HG02943 (cell line): ENCODE results near the gene SLC2A3.
"Not testable (repeated sequence)": the region's sequence is repeated elsewhere in the genome, so short reads cannot be mapped to it uniquely, and the experiment has no call there.

Experiments used
- ATAC-seq: cut with Tn5 transposase; IDR thresholded peaks from one replicate; pipeline ENCODE4 v1.9.1; 2021; ENCODE audit warnings: mild to moderate bottlenecking, low read depth, moderate library complexity; ENCODE audit not compliant: unreplicated experiment

The SLC2A3 gene

GRCh38 chr12:7917392-7918267 lies 18.4 kb downstream of the SLC2A3 start:
- ATAC-seq, result no peak

GRCh38 chr12:7916936-7917335 lies 19.1 kb downstream of the SLC2A3 start:
- ATAC-seq, result no peak

GRCh38 chr12:7915661-7916403 lies 20.2 kb downstream of the SLC2A3 start:
- ATAC-seq, result no peak

- ATAC-seq, result not testable (repeated sequence)
Measured at GRCh38 chr12:7910106-7910505, 25.9 kb downstream of the SLC2A3 start.

DNA sequence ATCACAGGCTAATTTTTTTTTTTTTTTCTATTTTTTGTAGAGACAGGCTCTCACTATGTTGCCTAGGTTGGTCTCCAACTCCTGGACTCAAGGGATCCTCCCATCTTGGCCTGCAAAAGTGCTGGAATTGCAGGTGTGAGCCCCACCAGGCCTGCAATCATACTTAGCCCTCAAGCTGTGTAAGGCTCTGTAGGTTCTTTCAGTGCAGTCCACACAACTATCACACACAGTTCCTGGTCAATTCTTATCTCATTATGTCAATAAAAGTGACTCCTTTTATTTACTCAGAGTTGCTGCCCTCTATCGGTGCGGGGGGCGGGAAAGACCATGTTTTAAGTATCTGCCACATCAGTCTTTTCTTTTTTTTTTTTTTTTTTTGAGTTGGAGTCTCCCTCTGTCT lies 29.0 kb downstream of the SLC2A3 start:
- ATAC-seq, result no peak

- ATAC-seq, result not testable (repeated sequence)
Measured at GRCh38 chr12:7906303-7906702, 29.7 kb downstream of the SLC2A3 start.

GRCh38 chr12:7905600-7906125 lies 30.3 kb downstream of the SLC2A3 start:
- ATAC-seq, result not testable (repeated sequence)

GRCh38 chr12:7905071-7905470 lies 30.9 kb downstream of the SLC2A3 start:
- no peak for ATAC-seq

GRCh38 chr12:7902416-7902815 lies 33.6 kb downstream of the SLC2A3 start:
- not testable (repeated sequence) for ATAC-seq

- ATAC-seq, result no peak
Measured at GRCh38 chr12:7899755-7900154, 36.2 kb downstream of the SLC2A3 start.

- ATAC-seq, result not testable (repeated sequence)
Measured at GRCh38 chr12:7896726-7897125, 39.3 kb downstream of the SLC2A3 start.

GRCh38 chr12:7892186-7892980 lies 43.6 kb downstream of the SLC2A3 start:
- ATAC-seq, result no peak

DNA sequence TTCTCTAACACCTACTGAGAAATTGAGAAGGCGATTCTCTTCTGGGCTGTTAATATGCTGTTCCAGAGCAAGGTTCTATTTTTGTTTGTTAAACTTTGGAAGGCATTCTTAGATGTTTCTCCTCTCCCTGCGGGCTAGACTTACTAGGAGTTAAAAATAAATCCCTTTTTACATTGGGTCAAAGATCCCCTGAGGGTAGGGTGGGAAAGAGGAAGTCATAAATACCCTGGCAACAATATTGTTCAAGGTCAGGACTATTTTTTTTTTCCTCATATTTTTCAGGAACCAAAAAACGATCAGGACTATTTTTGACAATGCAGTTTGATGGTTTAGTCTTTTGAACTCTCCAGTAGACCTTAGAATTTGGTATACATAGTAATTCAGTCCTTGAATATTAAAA lies 51.3 kb downstream of the SLC2A3 start:
- ATAC-seq, result no peak

DNA sequence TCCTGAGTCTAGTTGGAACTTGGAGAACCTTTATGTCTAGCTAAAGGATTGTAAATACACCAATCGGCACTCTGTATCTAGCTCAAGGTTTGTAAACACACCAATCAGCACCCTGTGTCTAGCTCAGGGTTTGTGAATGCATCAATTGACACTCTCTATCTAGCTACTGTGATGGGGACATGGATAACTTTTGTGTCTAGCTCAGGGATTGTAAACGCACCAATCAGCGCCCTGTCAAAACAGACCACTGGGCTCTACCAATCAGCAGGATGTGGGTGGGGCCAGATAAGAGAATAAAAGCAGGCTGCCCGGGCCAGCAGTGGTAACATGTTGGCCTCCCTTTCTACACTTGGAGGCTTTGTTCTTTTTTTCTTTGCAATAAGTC lies 54.3 kb downstream of the SLC2A3 start:
- ATAC-seq, result not testable (repeated sequence)

DNA sequence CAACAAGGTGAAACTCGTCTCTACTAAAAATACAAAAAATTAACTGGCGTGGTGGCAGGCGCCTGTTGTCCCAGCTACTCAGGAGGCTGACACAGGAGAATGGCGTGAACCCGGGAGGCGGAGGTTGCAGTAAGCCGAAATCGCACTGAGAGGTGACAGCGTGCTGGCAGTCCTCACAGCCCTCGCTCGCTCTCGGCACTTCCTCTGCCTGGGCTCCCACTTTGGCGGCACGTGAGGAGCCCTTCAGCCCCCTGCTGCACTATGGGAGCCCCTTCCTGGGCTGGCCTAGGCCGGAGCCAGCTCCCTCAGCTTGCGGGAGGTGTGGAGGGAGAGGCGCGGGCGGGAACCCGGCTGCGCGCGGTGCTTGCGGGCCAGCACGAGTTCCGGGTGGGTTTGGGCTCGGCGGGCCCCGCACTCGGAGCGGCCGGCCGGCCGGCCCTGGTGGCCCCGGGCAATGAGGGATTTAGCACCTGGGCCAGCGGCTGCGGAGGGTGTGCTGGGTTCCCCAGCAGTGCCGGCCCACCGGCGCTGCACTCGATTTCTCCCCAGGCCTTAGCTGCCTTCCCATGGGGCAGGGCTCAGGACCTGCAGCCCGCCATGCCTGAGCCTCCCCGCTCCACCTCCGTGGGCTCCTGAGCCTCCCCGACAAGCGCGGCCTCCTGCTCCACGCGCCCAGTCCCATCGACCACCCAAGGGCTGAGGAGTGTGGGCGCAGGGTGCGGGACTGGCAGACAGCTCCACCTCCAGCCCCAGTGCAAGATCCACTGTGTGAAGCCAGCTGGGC lies 54.8 kb downstream of the SLC2A3 start:
- not testable (repeated sequence) for ATAC-seq

- no peak for ATAC-seq
Measured at GRCh38 chr12:7879246-7879645, 56.7 kb downstream of the SLC2A3 start.

DNA sequence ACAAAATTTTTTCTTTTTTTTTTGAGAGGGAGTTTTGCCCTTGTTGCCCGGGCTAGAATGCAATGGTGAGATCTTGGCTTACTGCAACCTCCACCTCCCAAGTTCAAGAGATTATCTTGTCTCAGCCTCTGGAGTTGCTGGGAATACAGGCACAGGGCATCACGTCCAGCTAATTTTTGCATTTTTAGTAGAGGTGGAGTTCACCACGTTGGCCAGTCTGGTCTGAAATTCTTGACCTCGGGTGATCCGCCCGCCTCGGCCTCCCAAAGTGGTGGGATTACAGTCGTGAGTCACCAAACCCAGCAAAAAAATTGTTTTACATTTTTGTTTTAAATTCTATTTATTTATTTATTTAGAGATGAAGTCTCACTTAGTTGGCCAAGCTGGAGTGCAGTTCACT lies 58.6 kb downstream of the SLC2A3 start:
- ATAC-seq, result no peak

DNA sequence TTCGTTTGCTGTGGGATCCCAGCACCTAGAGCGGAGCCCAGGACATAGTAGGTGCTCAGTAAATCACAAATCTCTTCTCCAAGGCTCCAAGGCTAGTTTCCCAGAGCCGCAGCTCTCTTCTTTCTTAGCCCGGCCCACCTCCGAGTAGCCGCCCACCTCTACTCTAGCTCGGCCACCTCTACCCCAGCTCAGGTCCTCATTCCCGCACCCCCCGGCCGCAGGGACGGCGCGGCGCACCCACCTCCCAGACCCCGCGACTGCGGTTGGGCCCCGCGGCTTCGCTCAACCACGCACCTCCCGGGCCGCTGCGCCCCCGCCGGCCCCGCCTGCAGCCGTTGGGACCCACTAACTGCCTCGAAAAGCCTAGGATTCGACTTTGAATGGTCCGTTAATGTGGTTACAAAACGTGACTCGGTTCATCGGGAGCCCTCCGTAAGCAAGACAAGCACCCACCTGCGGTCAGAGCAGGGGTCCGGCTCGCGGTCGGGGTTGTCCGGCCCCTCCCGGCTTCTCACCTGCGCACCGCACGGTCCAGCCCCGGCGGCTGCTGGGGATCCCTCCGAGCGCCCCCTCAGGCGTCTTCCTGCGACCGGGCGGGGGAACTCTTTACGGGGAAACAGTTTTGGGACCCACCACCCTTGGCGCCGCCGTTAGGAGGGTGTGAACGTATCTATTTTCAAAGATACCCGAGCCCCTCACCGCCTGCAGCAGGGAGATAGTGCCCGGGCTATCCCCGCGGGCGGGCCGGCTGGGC lies 63.2 kb downstream of the SLC2A3 start, which contains the start of gene SLC2A14:
SLC2A14 (minus strand) TSS at position 350 of the 754 bp plus-strand sequence. CDS start 3,035 bp downstream, outside the sequence.
- ATAC-seq, result no peak

- ATAC-seq, result no peak
Measured at GRCh38 chr12:7870335-7870734, 65.7 kb downstream of the SLC2A3 start.
